NB4 (cell line): ENCODE data around the gene LACRT.

Experiments
- DNase-seq: peaks from one replicate; pipeline ENCODE4 v3.0.0; 2010; ENCODE audit warnings: low read depth
- H3K4me3 ChIP-seq: one replicate; pipeline ENCODE4 v1.5.1; 2011; ENCODE audit warnings: mild to moderate bottlenecking, low read depth, low read length, moderate library complexity
- CTCF ChIP-seq: IDR thresholded peaks from one replicate; pipeline ENCODE4 v1.5.1; 2012; ENCODE audit warnings: low read depth, low read length
- MAX ChIP-seq: IDR thresholded peaks from 2 replicates; pipeline ENCODE4 v1.6.1; 2011; ENCODE audit warnings: low read depth, low read length
- MYC ChIP-seq: IDR thresholded peaks from 2 replicates; pipeline ENCODE4 v1.6.1; 2011; ENCODE audit warnings: low read depth, low read length
- POLR2A ChIP-seq: IDR thresholded peaks from 2 replicates; pipeline ENCODE4 v1.6.1; 2011; ENCODE audit warnings: mild to moderate bottlenecking; ENCODE audit not compliant: insufficient read length; ENCODE audit errors: extremely low read depth

LACRT gene

GRCh38 chr12:54587315-54587873 is 47.3 kb downstream of the LACRT start:
- DNase-seq, result no peak

GRCh38 chr12:54586620-54587019 is 48.1 kb downstream of the LACRT start:
- TF ChIP-seq MAX (no peak), POLR2A (no peak), CTCF (no peak), MYC (no peak)
- no peak overlapping the region for H3K4me3 ChIP-seq
- no peak for DNase-seq

More at GRCh38 chr12:54587315-54587873, 47.3 kb downstream of the LACRT start:
- no peak for TF ChIP-seq POLR2A
- TF ChIP-seq CTCF, result no peak
- TF ChIP-seq MYC, result no peak
- no peak for TF ChIP-seq MAX
- H3K4me3 ChIP-seq, result no peak overlapping the region

- TF ChIP-seq MYC, result no peak
- no peak for TF ChIP-seq CTCF
- no peak for TF ChIP-seq POLR2A
- no peak for TF ChIP-seq MAX
- no peak for DNase-seq
- H3K4me3 ChIP-seq, result no peak overlapping the region
Observed at GRCh38 chr12:54585243-54585642, 49.5 kb downstream of the LACRT start.

- no peak for TF ChIP-seq POLR2A
- no peak for TF ChIP-seq CTCF
- no peak for TF ChIP-seq MYC
- no peak for TF ChIP-seq MAX
- H3K4me3 ChIP-seq, result no peak overlapping the region
- no peak for DNase-seq
Observed at GRCh38 chr12:54584128-54584527, 50.6 kb downstream of the LACRT start.

- TF ChIP-seq CTCF, result no peak
- no peak for TF ChIP-seq MAX
- TF ChIP-seq MYC, result no peak
- TF ChIP-seq POLR2A, result no peak
- DNase-seq, result no peak
- no peak overlapping the region for H3K4me3 ChIP-seq
Observed at GRCh38 chr12:54583726-54584125, 51.0 kb downstream of the LACRT start.

GRCh38 chr12:54581412-54581811 is 53.3 kb downstream of the LACRT start:
- no peak for DNase-seq
- H3K4me3 ChIP-seq, result no peak overlapping the region
- TF ChIP-seq MYC, result no peak
- no peak for TF ChIP-seq MAX
- no peak for TF ChIP-seq POLR2A
- no peak for TF ChIP-seq CTCF
